IPS-NIHi7 (cell line): ENCODE results near the gene PRR33.

Experiments
- DNase-seq: peaks from one replicate; pipeline ENCODE4 v3.0.0; 2012; ENCODE audit warnings: mixed read lengths; ENCODE audit errors: extremely low spot score

The PRR33 gene

DNA sequence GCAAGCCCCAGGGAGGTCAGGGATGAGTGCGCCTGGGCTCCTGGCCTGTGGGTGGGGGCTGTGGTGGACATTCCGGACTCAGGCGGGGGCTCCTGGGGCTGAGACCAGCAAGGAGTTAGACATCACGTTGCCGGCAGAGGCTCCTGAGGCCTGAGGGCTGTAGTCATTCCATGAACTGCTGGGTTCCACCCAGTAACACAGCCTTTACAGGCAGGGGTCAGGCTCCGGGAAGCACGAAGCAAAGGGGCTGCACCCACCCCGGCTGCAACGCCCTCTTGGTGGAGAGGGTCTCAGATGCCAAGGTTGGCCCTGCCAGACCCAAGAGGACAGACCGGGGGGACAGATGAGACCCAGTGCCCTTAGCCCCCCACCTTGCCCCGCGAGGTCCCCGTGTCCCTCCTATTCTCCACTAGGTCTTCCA is 36.8 kb upstream of the PRR33 start:
- DNase-seq = peak; percentile 7

GRCh38 chr11:1927848-1928469 is 36.3 kb upstream of the PRR33 start:
- DNase-seq = peak; percentile 6

DNA sequence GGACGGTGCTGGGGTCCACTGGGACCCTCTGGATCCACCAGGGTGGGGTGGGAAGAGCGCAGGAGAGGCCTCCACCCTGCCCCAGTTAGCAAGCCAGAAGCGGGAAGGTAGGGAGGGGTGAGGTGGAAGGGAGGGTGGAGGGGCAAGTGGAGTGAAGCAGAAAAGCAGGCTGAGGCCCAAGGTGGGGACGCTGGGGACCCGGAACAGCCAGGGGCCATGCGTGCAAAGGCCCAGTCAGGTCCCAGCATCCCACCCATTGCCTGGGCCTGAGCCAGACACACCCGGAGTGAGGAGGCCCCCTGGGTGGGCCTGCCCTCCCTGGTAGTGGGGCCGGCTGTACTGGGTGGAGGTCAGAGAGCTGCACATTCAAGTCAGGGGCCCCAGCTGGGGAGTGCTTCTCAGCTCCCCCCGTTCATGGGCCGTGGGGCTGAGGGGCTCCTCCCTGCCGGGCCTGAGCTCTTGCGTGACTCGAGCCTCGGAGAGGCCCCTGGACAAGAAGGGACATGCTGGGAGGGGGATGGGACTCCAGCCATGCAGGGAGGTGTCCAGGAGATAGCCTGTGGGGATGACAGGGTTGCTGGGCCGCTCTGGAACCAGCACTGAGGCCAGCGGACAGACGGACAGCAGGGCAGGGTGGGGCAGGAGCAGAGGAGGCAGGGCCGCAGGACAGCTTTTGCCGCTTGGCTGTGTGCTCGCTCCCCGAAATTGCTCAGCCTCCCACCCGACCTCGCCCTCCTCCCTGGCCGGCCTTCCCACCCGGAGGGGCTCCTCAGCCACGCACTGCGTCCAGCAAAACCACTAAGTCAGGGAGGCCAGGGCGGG is 35.5 kb upstream of the PRR33 start:
- DNase-seq = peak; percentile 9

GRCh38 chr11:1926156-1927025 is 34.7 kb upstream of the PRR33 start:
- DNase-seq = peak; percentile 8

DNA sequence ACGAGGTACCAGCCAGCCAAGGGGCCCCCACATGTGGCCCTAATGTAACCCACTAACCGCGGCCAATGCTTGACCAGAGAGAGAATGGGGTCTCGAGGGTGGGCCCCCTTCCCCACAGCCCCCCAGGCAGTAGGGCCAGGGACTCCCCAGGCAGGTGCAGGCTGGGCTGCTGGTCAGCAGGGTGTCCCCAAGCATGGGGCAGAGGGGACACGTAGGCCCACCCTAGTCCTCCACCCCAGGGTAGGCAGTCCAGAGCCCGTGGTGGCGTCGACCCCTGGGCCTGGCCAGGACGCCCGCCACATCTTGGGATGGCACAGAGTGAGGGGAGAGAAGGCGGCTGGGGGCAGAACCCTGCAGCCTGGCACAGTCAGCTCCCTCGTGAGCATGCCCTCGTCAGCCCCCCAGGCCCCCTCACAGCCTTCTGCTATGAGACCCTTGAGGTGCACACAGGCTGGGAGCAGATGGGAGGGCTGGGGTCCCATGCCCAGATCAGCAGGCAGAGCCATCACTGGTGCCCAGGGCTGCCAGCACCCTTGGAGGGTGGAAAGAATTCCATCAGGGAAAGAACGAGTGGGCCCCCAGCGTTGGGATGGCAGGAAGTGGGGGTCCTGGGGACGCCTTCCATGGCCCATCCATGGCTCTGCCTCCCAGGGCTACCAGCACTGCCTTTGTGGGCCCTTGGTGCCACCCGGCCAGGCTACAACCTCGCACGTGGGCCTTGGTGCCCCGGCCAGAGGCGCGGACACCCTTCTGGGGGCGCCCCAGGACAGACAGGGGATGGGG is 33.9 kb upstream of the PRR33 start:
- peak; percentile 7 for DNase-seq

DNA sequence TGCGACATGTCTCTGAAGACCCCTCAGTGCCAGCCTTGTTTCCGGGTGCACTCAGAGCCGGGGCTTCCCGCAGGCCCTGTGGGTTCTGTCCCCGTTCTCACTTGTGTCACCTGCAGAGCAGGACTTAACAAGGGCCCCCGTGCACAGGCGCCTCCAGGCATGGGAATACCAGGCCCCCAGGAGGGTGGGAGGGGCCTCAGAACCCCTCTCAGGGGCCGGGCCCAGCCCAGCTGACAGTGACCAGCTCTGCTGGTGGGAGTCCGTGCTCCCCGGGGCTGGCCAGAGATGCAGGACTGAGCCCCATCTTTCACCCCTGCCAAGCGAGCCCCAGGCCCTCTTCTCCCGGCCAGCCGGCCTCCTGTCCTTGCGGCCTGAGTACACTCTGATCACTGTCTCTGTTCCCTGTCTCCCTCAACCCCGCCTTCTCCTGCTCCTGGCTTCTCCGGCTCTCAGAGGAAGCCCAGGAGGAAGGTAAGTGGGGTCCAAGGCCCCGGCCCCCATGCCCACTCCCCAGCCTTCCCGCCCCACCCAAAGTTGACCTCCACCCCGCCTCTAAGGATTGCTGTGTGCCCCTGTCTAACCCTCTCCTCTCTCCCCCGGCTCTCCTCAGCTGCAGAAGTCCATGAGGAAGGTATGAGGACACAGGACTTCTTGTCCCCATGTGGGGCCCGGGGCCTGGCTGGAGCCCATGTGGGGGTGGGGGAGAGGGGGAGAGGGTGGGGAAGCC is 33.1 kb upstream of the PRR33 start:
- DNase-seq = peak; percentile 10

GRCh38 chr11:1924181-1924580 is 32.5 kb upstream of the PRR33 start:
- DNase-seq = peak; percentile 5

DNA sequence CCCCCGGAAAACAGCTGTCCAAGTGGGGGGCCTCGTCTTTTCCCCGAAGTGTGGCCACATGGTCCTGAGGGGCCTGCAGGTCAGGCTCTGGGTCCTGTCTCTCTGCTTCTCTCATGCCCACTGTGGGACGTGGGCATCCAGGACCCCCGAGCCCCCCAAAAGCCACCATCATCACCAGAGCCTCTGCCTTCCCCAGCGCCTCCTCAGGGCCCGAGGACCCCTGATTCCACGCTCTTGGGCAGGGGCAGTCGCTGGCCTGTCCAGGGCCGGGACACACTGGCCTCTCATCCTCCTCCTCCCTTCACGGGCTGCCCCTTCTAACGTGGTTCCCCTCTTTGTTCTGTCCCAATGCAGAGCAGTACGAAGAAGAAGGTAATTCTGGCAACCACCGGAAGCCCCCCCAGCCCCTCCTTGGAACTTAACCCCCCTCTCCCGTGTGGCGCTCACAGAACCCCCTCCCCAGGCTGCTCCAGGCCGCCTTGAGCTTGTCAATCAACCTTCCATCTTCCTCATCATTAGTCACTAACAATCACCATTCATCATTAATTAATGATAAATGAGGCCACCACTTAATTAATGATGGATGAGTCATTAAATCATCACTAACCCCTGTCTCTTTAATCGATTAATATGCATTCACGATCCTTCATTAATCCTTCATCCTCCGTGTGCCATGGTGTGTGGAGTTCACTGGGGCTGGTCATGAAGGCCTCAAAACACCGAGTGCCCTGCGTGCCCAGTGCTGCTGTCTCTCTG is 31.7 kb upstream of the PRR33 start:
- no peak for DNase-seq

DNA sequence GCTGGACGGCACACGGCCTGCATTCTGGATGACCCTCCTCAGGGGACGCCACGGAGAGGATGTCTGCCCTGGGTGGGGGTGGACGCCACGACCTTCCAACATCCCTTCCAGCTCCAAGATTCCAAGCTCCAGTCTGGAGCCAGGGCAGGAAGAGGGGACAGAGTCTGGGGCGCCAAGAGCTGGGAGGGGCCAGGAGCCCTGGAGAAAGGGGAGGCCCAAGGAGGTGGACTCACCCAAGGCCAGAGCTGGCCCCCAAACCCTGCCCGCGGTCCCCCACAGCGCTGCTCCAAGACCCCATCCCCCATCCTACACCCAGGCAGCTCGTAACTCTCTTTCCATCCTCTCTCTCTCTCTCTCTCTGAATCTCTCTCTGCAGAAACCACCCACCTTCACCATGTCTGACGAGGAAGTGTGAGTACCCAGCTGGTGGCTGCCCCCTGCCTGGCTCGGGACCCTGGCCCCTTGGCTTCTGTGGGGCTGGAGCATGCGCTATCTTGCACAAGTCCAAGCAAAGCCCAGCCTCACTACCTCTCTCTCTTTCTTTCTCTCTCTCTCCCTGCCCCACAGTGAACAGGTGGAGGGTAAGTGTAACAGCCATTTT is 30.9 kb upstream of the PRR33 start:
- DNase-seq = peak; percentile 8

DNA sequence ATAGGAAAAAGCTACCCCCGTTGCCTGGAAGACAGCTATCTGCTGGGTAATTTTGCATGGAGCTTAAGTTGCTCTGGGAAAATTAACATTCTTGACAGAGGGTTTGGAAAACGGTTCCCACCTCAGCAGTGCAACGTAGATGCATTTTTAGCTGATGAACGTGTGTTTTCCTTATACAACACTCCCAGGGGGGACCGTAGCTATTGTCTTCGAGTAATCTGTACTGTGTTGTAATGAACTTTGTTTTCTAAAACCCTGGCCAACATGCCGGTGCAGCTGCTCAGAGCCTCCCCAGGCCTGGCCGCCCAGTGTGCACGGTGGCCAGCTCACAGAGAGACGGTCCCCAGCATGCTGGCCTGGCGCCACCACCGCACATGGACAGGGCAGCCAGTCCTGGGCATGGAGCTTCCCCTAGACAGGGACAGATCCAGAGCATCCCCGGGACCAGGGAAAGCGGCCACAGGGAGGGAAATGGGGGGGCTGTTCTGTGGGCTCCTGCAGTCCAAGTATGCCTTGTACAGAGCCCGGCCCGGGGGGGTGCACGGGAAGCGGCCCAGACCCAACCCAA is 30.0 kb upstream of the PRR33 start:
- peak; percentile 6 for DNase-seq

GRCh38 chr11:1920909-1921573 is 29.3 kb upstream of the PRR33 start:
- DNase-seq = peak; percentile 13

DNA sequence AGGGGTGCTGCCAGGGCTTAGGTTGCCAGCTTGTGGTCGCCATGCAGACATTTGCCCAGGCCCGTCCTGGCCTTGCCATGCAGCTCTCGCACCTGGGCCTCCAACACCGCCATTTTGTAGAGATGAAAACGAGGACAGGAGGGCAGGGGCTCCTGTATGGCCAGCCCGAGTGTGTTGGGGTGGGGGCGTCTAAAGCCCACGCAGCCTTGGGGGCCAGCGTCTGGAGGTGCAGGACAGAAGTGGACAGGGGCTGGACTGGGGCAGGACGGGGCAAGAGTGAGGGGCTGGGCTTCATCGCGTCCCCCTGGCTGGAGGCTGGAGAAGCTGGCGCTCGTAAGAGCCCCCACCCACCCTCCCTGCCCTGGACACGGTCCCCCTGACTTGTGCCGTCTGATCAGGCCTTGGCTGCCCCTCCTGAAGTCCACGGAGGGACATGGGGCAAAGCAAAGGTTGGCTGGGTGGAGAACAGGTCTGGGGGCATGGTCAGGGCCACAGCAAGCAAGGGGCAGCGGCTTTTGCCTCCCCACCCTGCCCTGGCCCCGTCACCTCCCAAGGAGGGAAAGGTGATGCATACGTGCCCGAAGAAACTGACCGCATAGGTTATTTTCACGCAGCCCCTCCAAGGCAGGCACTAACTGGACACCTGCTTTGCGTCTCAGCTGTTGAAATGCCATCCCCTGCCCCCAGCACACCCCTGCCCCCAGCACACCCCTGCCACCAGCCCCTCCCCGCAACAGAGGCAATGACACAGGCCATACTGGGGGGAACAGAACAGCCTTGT is 28.6 kb upstream of the PRR33 start:
- no peak for DNase-seq

GRCh38 chr11:1919391-1920127 is 27.9 kb upstream of the PRR33 start, which contains the start of gene TNNT3:
Gene TNNT3, plus strand, starts transcription at chr11:1919703. Its CDS starts 3,172 bp downstream, at chr11:1922875.
- peak; percentile 41 for DNase-seq

GRCh38 chr11:1918436-1919315 is 27.0 kb upstream of the PRR33 start:
- peak; percentile 14 for DNase-seq

DNA sequence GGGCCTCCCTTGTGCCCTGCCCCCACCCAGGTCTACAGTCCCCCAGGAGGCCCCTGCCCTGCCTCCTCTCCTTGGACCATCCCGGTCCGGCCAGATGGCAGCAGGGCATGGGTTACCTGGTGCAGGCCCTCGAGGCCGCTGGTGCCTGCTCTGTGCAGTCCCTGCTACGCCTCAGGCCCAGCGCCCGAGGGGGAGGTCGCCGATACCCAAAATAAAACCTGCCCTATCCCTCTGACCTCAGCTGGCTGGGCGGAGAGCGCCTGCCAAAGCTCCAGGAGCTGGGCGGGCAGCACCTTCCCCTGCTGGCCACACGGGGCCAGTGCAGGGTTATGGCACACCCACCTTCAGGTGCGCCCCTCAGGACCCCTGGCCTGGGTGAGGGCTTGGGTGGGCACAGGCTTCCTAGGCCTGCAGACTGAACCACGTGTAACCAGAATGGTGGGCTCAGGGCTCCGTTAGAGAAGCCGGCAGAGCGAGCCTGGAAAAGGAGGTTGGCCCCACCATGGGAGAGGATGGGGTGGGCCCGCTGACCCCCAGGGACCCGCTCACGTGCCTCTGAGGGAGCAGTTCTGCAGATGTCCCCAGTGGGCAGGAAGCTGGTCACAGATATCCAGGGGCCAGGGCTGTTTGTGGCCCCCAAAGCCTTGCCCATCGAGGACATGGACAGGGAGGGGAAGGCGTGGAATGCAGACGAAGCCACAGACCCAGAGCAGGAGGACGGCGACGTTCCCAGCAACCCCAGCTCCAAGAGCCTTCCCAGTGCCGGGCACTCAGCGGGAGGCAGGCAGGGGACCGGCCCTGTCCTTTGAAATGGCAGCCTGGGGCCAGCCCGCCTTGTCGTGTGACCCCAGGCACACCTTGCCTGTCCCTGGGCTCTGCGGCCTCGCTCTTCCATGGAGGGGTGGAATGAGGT is 26.1 kb upstream of the PRR33 start:
- peak; percentile 82 for DNase-seq
